DMS53 treated with DMSO at 0.1 percent for 48 hours (cell line): ENCODE measurements around the gene NOP9.
A peak's percentile ranks its signal among the peaks of the same experiment; 100 is the strongest.
"Not testable (repeated sequence)": the region's sequence is repeated elsewhere in the genome, so short reads cannot be mapped to it uniquely, and the experiment has no call there.

Experiments used
- DNase-seq: peaks from one replicate; lab custom pipeline; 2025; ENCODE audit not compliant: unreplicated experiment; lab: John Stamatoyannopoulos, UW

NOP9 gene

DNA sequence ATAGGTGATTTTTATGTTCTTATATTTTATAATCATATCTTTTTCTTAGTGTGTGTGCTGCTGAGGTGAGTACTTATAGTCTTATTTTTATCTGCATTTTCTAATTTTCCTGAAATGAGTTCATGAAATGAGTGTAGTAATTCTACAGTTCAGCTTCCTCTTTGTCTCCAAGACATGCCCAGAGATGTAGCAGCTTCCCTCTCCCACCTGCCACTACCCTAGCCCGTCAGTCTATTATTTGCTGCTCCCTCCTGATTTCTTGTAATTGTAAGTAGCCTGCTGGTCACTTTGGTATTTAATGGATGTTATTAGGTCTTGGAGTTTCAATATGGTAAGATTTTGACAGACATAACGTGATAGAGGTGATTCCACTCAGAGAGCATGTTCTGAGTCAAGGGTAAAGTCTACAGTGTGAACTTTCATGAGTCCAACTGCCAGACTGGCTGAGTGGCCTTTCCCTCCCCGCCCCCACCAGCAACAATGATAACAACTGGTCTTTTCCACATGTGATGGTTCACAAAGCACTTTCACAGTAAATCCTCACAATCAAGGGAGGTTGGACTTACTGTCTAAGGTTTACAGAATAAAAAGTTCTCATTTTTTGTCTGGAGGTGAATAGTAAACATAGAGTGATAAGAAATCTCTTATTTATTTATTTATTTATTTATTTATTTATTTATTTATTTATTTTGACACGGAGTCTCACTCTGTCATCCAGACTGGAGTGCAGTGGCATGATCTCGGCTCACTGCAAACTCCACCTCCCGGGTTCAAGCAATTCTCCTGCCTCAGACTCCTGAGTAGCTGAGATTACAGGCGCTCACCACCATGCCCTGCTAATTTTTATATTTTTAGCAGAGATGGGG, 44.4 kb downstream of the NOP9 start:
- DNase-seq = no peak

DNA sequence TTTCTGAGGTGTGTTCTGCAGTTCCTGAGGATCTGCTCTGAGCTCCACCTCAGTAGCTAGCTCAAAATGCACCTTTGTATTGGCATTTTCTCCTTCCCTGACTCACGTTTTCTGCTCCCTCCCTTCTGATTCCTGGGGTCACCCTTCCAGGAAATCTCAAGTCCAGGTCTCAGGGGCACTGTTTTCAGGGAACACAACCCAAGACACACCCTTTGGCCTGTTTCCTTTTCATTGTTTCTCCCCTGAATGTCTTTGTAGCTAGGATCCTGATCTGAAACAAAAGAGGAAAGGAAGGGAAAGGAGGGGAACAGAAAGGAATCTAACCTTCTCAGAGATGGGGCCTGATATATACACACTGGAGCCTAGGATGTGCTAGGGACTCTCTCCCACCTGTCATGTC, 47.5 kb downstream of the NOP9 start:
- DNase-seq = no peak

GRCh38 chr14:24348186-24348585, 48.5 kb downstream of the NOP9 start:
- DNase-seq = no peak

- no peak for DNase-seq
These were observed 50.1 kb downstream of the NOP9 start for GRCh38 chr14:24349742-24350141.

DNA sequence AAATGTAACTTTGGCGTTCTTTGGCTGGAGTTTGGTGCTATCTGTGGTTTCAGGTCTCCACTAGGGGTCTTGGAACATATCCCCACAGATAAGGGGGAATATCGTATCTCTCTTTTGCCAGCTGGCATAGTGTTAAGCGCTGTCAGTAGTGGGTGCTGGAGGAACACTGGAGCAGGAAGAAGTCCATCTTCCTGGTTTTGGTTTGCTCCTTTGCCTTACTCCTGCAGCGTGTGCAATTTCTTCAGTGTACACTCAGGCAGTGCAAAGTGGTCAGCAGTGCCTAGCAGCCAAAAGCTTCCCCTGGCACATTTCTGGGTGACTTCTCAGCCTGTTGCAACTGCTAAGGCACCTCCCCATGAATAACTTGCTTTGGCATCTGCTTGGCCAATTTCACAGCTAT, 51.9 kb downstream of the NOP9 start:
- no peak for DNase-seq

GRCh38 chr14:24353559-24354481, 54.2 kb downstream of the NOP9 start:
- peak; percentile 82 for DNase-seq

- not testable (repeated sequence) for DNase-seq
These were observed 54.8 kb downstream of the NOP9 start for GRCh38 chr14:24354482-24354825.

GRCh38 chr14:24355009-24355408, 55.4 kb downstream of the NOP9 start:
- DNase-seq = no peak

DNA sequence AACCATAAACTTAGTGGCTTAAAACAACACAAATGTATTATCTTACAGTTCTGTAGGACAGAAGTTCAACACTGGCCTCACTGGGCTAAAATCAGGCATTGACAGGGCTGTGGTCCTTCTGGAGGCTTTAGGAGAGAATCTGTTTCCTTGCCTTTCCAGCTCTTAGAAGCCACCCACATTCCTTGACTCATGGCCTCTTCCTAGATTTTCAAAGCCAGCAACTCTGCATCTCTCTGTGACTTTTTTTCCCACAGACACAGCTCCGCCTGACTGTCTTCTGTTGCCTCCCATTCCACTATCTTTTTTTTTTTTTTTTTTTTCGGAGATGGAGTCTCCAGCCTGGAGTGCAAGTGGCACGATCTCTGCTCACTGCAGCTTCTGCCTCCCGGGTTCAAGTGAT, 56.6 kb downstream of the NOP9 start:
- no peak for DNase-seq
